Measurements from ENCODE around the gene CARD14. TPM values are rescaled to one million over a fixed set of nuclear protein-coding genes. Genes with fewer than 3 reads are reported as not detected.

The CARD14 gene
- polyA plus RNA-seq, 3 donors from 2014 or later = not detected

GRCh38 chr17:80182118-80182844, 12.5 kb downstream of the CARD14 start:
- Mint-ChIP-seq H3K4me1 (no peaks in the 10 kb centered on the region), H3K27me3 (ENCODE audit: low read depth in 3 of 3) (peaks cover 0 to 5% (median 2%) of the 10 kb centered on the region in 3 donors), H3K27ac (no peak overlapping the region), H3K9me3 (no peaks in the 10 kb centered on the region), H3K36me3 (no peaks in the 10 kb centered on the region), H3K4me3 (no peak overlapping the region)
- no peak for DNase-seq

GRCh38 chr17:80182845-80183223, 13.0 kb downstream of the CARD14 start:
- Mint-ChIP-seq H3K27ac (no peak overlapping the region), H3K9me3 (no peaks in the 10 kb centered on the region), H3K36me3 (no peaks in the 10 kb centered on the region), H3K4me3 (no peak overlapping the region), H3K27me3 (ENCODE audit: low read depth in 3 of 3) (peaks cover 0 to 5% (median 2%) of the 10 kb centered on the region in 3 donors), H3K4me1 (no peaks in the 10 kb centered on the region)
- DNase-seq = no peak

GRCh38 chr17:80183581-80184422, 14.0 kb downstream of the CARD14 start:
- Mint-ChIP-seq H3K4me3 (no peak overlapping the region), H3K36me3 (no peaks in the 10 kb centered on the region), H3K4me1 (no peaks in the 10 kb centered on the region), H3K27ac (no peak overlapping the region), H3K9me3 (no peaks in the 10 kb centered on the region), H3K27me3 (ENCODE audit: low read depth in 3 of 3) (peaks cover 0 to 5% (median 2%) of the 10 kb centered on the region in 3 donors)
- DNase-seq = no peak

GRCh38 chr17:80184423-80184714, 14.5 kb downstream of the CARD14 start:
- Mint-ChIP-seq H3K4me1 (no peaks in the 10 kb centered on the region), H3K4me3 (no peak overlapping the region), H3K27ac (no peak overlapping the region), H3K9me3 (no peaks in the 10 kb centered on the region), H3K36me3 (no peaks in the 10 kb centered on the region), H3K27me3 (ENCODE audit: low read depth in 3 of 3) (peaks cover 0 to 5% (median 2%) of the 10 kb centered on the region in 3 donors)
- DNase-seq = no peak

- Mint-ChIP-seq H3K9me3 (no peaks in the 10 kb centered on the region), H3K27me3 (ENCODE audit: low read depth in 3 of 3) (peaks cover 0 to 5% (median 4%) of the 10 kb centered on the region in 3 donors), H3K36me3 (no peaks in the 10 kb centered on the region), H3K27ac (peak overlapping the region in 1 of 6 donors; percentile 62), H3K4me1 (no peaks in the 10 kb centered on the region), H3K4me3 (no peak overlapping the region)
- no peak for DNase-seq
Observed at GRCh38 chr17:80185968-80186367, 16.1 kb downstream of the CARD14 start.

GRCh38 chr17:80187090-80187489, 17.3 kb downstream of the CARD14 start:
- DNase-seq = no peak
- peak overlapping the region in 1 of 6 donors; percentile 14 for H3K27ac Mint-ChIP-seq
- H3K4me1 Mint-ChIP-seq = no peaks in the 10 kb centered on the region
- H3K4me3 Mint-ChIP-seq = no peak overlapping the region
- H3K9me3 Mint-ChIP-seq = no peaks in the 10 kb centered on the region
- H3K36me3 Mint-ChIP-seq = no peaks in the 10 kb centered on the region
- peaks cover 0 to 5% (median 4%) of the 10 kb centered on the region in 3 donors for H3K27me3 Mint-ChIP-seq (ENCODE audit: low read depth in 3 of 3)

- H3K27ac Mint-ChIP-seq = peak overlapping the region in 1 of 6 donors; percentile 14
- peaks cover 0 to 5% (median 4%) of the 10 kb centered on the region in 3 donors for H3K27me3 Mint-ChIP-seq (ENCODE audit: low read depth in 3 of 3)
- DNase-seq = no peak
- no peak overlapping the region for H3K4me3 Mint-ChIP-seq
- H3K9me3 Mint-ChIP-seq = no peaks in the 10 kb centered on the region
- H3K4me1 Mint-ChIP-seq = no peaks in the 10 kb centered on the region
- H3K36me3 Mint-ChIP-seq = no peaks in the 10 kb centered on the region
Observed at GRCh38 chr17:80187515-80187941, 17.7 kb downstream of the CARD14 start.

GRCh38 chr17:80189611-80190010, 19.8 kb downstream of the CARD14 start:
- H3K27ac Mint-ChIP-seq = no peak overlapping the region
- H3K27me3 Mint-ChIP-seq (ENCODE audit: low read depth in 3 of 3) = peaks cover 0 to 6% (median 6%) of the 10 kb centered on the region in 3 donors
- DNase-seq = no peak
- H3K36me3 Mint-ChIP-seq = no peaks in the 10 kb centered on the region
- H3K9me3 Mint-ChIP-seq = no peaks in the 10 kb centered on the region
- no peak overlapping the region for H3K4me3 Mint-ChIP-seq
- no peaks in the 10 kb centered on the region for H3K4me1 Mint-ChIP-seq

GRCh38 chr17:80190716-80191115, 20.9 kb downstream of the CARD14 start:
- no peak for DNase-seq
- Mint-ChIP-seq H3K4me1 (no peaks in the 10 kb centered on the region), H3K36me3 (no peaks in the 10 kb centered on the region), H3K9me3 (no peaks in the 10 kb centered on the region), H3K27me3 (ENCODE audit: low read depth in 3 of 3) (peaks cover 0 to 6% (median 3%) of the 10 kb centered on the region in 3 donors), H3K27ac (no peak overlapping the region), H3K4me3 (no peak overlapping the region)

- no peak for DNase-seq
- Mint-ChIP-seq H3K36me3 (no peaks in the 10 kb centered on the region), H3K27me3 (ENCODE audit: low read depth in 3 of 3) (peaks cover 0 to 6% (median 2%) of the 10 kb centered on the region in 3 donors), H3K4me3 (no peak overlapping the region), H3K4me1 (no peaks in the 10 kb centered on the region), H3K9me3 (no peaks in the 10 kb centered on the region), H3K27ac (no peak overlapping the region)
Observed at GRCh38 chr17:80191192-80191591, 21.4 kb downstream of the CARD14 start.

- no peaks in the 10 kb centered on the region for H3K4me1 Mint-ChIP-seq
Observed at GRCh38 chr17:80191865-80192661, 22.2 kb downstream of the CARD14 start.

GRCh38 chr17:80195141-80195540, 25.3 kb downstream of the CARD14 start:
- peaks cover 0 to 7% (median 5%) of the 10 kb centered on the region in 3 donors for H3K27me3 Mint-ChIP-seq (ENCODE audit: low read depth in 3 of 3)
- no peaks in the 10 kb centered on the region for H3K36me3 Mint-ChIP-seq
- no peaks in the 10 kb centered on the region for H3K4me1 Mint-ChIP-seq
- H3K9me3 Mint-ChIP-seq = no peaks in the 10 kb centered on the region
- no peak for DNase-seq
- no peak overlapping the region for H3K27ac Mint-ChIP-seq
- no peak overlapping the region for H3K4me3 Mint-ChIP-seq

More at GRCh38 chr17:80191865-80192661, 22.2 kb downstream of the CARD14 start:
- Mint-ChIP-seq H3K4me3 (no peak overlapping the region), H3K36me3 (no peaks in the 10 kb centered on the region), H3K27me3 (ENCODE audit: low read depth in 3 of 3) (peaks cover 0 to 6% (median 5%) of the 10 kb centered on the region in 3 donors), H3K9me3 (no peaks in the 10 kb centered on the region), H3K27ac (no peak overlapping the region)
- DNase-seq = no peak

GRCh38 chr17:80195671-80196529, 26.1 kb downstream of the CARD14 start:
- H3K9me3 Mint-ChIP-seq = no peaks in the 10 kb centered on the region
- H3K4me1 Mint-ChIP-seq = no peaks in the 10 kb centered on the region
- peaks cover 0 to 7% (median 5%) of the 10 kb centered on the region in 3 donors for H3K27me3 Mint-ChIP-seq (ENCODE audit: low read depth in 3 of 3)
- peak; percentile 54 to 64 (median 57) for DNase-seq
- no peaks in the 10 kb centered on the region for H3K36me3 Mint-ChIP-seq
- H3K27ac Mint-ChIP-seq = no peak overlapping the region
- H3K4me3 Mint-ChIP-seq = no peak overlapping the region

Data from immature natural killer cell (primary cell).